PC-3 (cell line): Measurements from ENCODE around the gene TYR. TPM values are rescaled to one million over a fixed set of nuclear protein-coding genes. Genes with fewer than 3 reads are reported as not detected.
A peak's percentile ranks its signal among the peaks of the same experiment; 100 is the strongest.

Experiments used
- ATAC-seq: fragments of 200-7000 bp; cut with Tn5 transposase; 2 replicates; pipeline ENCODE4 v1.9.1; 2020; ENCODE audit warnings: mild to moderate bottlenecking, moderate library complexity
- BruUV-seq: library from RNA; stranded (reverse); fragments of 400-500 nt; replicated peaks from 2 replicates; lab custom pipeline; 2021; lab: Mats Ljungman, UMichigan
- CTCF ChIA-PET: fragments of 300-600 bp; sonication (Branson Sonifier 250); formaldehyde crosslinking; loops from one replicate; lab custom pipeline; 2022; ENCODE audit warnings: antibody characterized with exemption; lab: Charles Lee
- POLR2A ChIA-PET: fragments of 300-600 bp; sonication (Branson Sonifier 250); formaldehyde crosslinking; loops from one replicate; lab custom pipeline; 2022; ENCODE audit warnings: antibody characterized with exemption; ENCODE audit not compliant: unreplicated experiment; lab: Charles Lee
- DNase-seq: peaks from one replicate; pipeline ENCODE4 v3.0.0-alpha.2; 2015
- H2AFZ ChIP-seq: fragments of 300-600 bp; sonication (generic); 2 replicates; pipeline ENCODE4 v1.6.0; 2016; ENCODE audit warnings: antibody characterized with exemption, low read length
- H3F3A ChIP-seq: fragments of 300-600 bp; sonication (generic); one replicate; pipeline ENCODE4 v1.6.0; 2017; ENCODE audit warnings: antibody characterized with exemption, low read length, control low read depth, mild to moderate bottlenecking; ENCODE audit not compliant: unreplicated experiment
- H3K27ac ChIP-seq: fragments of 300-600 bp; sonication (generic); 2 replicates; pipeline ENCODE4 v1.5.1; 2016; ENCODE audit warnings: mild to moderate bottlenecking, low read length
- H3K27me3 ChIP-seq: fragments of 300-600 bp; sonication (generic); 2 replicates; pipeline ENCODE4 v1.6.1; 2016; ENCODE audit warnings: low read length, mixed read lengths
- H3K36me3 ChIP-seq: fragments of 300-600 bp; sonication (generic); 2 replicates; pipeline ENCODE4 v1.6.1; 2016; ENCODE audit warnings: low read depth, mixed run types, low read length, mixed read lengths
- H3K4me1 ChIP-seq: fragments of 300-600 bp; sonication (generic); 2 replicates; pipeline ENCODE4 v1.5.1; 2016; ENCODE audit warnings: low read length; ENCODE audit not compliant: insufficient read depth
- H3K4me2 ChIP-seq: fragments of 300-600 bp; sonication (generic); 2 replicates; pipeline ENCODE4 v1.6.0; 2016; ENCODE audit warnings: low read length
- H3K4me3 ChIP-seq: fragments of 300-600 bp; sonication (generic); 2 replicates; pipeline ENCODE4 v1.5.1; 2016; ENCODE audit warnings: mild to moderate bottlenecking, low read length, mixed read lengths
- H3K79me2 ChIP-seq: fragments of 300-600 bp; sonication (generic); 2 replicates; pipeline ENCODE4 v1.6.1; 2017; ENCODE audit warnings: low read length, mixed read lengths
- H3K9ac ChIP-seq: fragments of 300-600 bp; sonication (generic); 2 replicates; pipeline ENCODE4 v1.6.0; 2016; ENCODE audit warnings: mild to moderate bottlenecking, low read length
- H3K9me2 ChIP-seq: fragments of 300-600 bp; sonication (generic); replicated peaks from 2 replicates; pipeline ENCODE4 v1.6.1; 2016; ENCODE audit warnings: mixed run types, low read length, mixed read lengths
- H3K9me3 ChIP-seq: fragments of 300-600 bp; sonication (generic); 2 replicates; pipeline ENCODE4 v1.6.1; 2016; ENCODE audit warnings: low read length, mixed read lengths
- H4K20me1 ChIP-seq: fragments of 300-600 bp; sonication (generic); 2 replicates; pipeline ENCODE4 v1.6.1; 2016; ENCODE audit warnings: low read length, mixed read lengths
- EZH2 ChIP-seq: fragments of 300-600 bp; sonication (generic); IDR thresholded peaks from one replicate; pipeline ENCODE4 v1.6.1; 2017; ENCODE audit warnings: antibody characterized with exemption, mild to moderate bottlenecking, low read length; ENCODE audit not compliant: unreplicated experiment
- EZH2phosphoT487 ChIP-seq: fragments of 300-600 bp; sonication (generic); IDR thresholded peaks from 2 replicates; pipeline ENCODE4 v1.6.1; 2018; ENCODE audit warnings: mild to moderate bottlenecking, antibody characterized with exemption, low read length, borderline replicate concordance
- intact Hi-C: fragments of 100-400 bp; cut with micrococcal nuclease; formaldehyde crosslinking; loops from 2 replicates; pipeline ENCODE4 v1.9.0; 2023
- total RNA-seq: library from RNA; depleted of rRNA; stranded (reverse); fragments of >200 nt; gene quantifications from 2 replicates; pipeline ENCODE4 v1.2.3, GENCODE V29; 2014
- TF ChIP-seq, protein P1 (sequence below): fragments of 300-600 bp; sonication (generic); conservative IDR thresholded peaks from 2 replicates; pipeline ENCODE4 v1.5.1; 2017; ENCODE audit warnings: antibody characterized with exemption, low read depth, mild to moderate bottlenecking, low read length

Gene TYR
- total RNA-seq, 1 experiment from 2014 or later = not detected

- H3K4me1 ChIP-seq = no peaks in the 10 kb centered on the region
- H3K27me3 ChIP-seq = peaks cover 14% of the 10 kb centered on the region; the same call in 1 of the 2 replicates
- no peaks in the 10 kb centered on the region for H3K36me3 ChIP-seq
- H4K20me1 ChIP-seq = no peaks in the 10 kb centered on the region
- DNase-seq (no peak), ATAC-seq (no peak)
- intact Hi-C loops = no loop called here
- H3K9me2 ChIP-seq = no peaks in the 10 kb centered on the region
- no peak overlapping the region for H3K27ac ChIP-seq
- CTCF ChIA-PET = no interaction called here
- no TSS peak for BruUV-seq
- no peaks in the 10 kb centered on the region for H3K9me3 ChIP-seq
- TF ChIP-seq EZH2 (no peak), EZH2phosphoT487 (no peak)
- TF ChIP-seq, protein P1, sequence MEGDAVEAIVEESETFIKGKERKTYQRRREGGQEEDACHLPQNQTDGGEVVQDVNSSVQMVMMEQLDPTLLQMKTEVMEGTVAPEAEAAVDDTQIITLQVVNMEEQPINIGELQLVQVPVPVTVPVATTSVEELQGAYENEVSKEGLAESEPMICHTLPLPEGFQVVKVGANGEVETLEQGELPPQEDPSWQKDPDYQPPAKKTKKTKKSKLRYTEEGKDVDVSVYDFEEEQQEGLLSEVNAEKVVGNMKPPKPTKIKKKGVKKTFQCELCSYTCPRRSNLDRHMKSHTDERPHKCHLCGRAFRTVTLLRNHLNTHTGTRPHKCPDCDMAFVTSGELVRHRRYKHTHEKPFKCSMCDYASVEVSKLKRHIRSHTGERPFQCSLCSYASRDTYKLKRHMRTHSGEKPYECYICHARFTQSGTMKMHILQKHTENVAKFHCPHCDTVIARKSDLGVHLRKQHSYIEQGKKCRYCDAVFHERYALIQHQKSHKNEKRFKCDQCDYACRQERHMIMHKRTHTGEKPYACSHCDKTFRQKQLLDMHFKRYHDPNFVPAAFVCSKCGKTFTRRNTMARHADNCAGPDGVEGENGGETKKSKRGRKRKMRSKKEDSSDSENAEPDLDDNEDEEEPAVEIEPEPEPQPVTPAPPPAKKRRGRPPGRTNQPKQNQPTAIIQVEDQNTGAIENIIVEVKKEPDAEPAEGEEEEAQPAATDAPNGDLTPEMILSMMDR = no peak
- no peaks in the 10 kb centered on the region for H3F3A ChIP-seq
- peak overlapping the region; percentile 29; the same call in 1 of the 2 replicates for H2AFZ ChIP-seq
- H3K79me2 ChIP-seq = no peaks in the 10 kb centered on the region
- POLR2A ChIA-PET = no interaction called here
- no peak overlapping the region for H3K9ac ChIP-seq
- H3K4me2 ChIP-seq = peak overlapping the region; percentile 51
- H3K4me3 ChIP-seq = peak overlapping the region; percentile 26; the same call in 1 of the 2 replicates
These were observed 3.4 kb downstream of the TYR start for GRCh38 chr11:89181111-89181510.

DNA sequence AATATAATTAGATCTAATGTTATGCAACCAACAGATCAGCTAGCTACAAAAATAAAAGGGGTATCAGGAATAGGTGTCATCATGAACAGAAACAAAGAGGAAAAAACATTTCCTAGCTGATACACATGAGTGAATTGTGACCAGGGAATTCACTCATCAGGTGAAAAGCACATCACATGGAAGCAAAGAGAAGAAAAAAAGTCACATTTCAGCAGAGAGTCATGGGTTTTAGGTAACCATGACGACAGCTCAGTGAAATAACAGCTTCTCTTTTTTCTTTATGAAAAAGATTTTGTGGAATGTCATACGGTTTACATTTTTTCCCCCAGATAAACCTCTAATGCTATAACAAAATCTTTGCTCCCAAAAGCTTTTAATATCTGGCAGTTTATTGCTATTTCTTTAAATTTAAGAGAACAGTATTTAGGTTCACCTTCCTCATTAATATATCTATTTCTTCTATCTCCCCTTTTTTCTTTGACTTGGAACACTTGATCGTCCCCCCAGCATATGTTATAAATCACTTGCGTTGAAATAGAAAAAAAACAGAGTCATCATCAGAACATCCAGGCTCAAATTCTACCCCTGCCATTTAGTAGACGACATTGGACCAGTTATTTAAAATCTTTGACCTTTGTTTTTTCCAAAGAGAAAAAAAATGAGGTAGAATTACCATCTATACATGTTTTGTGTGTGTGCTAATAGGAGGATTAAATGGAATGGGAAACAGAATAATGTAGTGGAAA lies 5.3 kb downstream of the TYR start:
- peaks cover 13% of the 10 kb centered on the region; the same call in 1 of the 2 replicates for H3K27me3 ChIP-seq
- H3K9ac ChIP-seq = no peak overlapping the region
- no peak overlapping the region for H3K4me3 ChIP-seq
- no peaks in the 10 kb centered on the region for H3F3A ChIP-seq
- H3K9me3 ChIP-seq = no peaks in the 10 kb centered on the region
- no TSS peak for BruUV-seq
- H3K9me2 ChIP-seq = no peaks in the 10 kb centered on the region
- no peaks in the 10 kb centered on the region for H3K79me2 ChIP-seq
- ATAC-seq (no peak), DNase-seq (no peak)
- ChIA-PET POLR2A (no interaction called here), CTCF (no interaction called here)
- H4K20me1 ChIP-seq = no peaks in the 10 kb centered on the region
- H2AFZ ChIP-seq = no peak overlapping the region
- no peaks in the 10 kb centered on the region for H3K36me3 ChIP-seq
- TF ChIP-seq EZH2 (no peak), EZH2phosphoT487 (no peak)
- TF ChIP-seq, protein P1 = no peak
- intact Hi-C loops = no loop called here
- no peak overlapping the region for H3K4me2 ChIP-seq
- no peaks in the 10 kb centered on the region for H3K4me1 ChIP-seq
- no peak overlapping the region for H3K27ac ChIP-seq

DNA sequence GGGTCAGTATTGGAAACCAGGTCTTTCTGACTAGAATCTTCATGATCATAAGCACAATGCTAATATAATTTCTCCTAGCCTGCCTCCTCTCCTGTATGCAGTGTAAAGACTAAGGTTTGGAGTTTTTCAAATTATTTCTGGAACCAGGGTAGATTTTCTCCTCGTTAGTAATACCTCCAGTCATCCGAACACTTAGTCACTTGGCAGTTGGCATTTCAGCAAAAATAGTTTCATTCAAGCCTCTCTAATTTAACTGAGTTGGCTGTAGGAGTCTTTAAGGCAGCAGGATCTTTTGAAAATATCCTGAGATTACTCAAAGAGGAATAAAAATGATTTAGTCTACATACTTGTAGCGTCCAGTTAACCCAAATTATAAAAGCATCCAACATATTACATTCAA lies 6.3 kb downstream of the TYR start:
- BruUV-seq = no TSS peak
- ATAC-seq = no peak
- no peaks in the 10 kb centered on the region for H3K9me2 ChIP-seq
- H3K9ac ChIP-seq = no peak overlapping the region
- no peak overlapping the region for H3K27ac ChIP-seq
- no peak overlapping the region for H2AFZ ChIP-seq
- H3K9me3 ChIP-seq = no peaks in the 10 kb centered on the region
- H3K36me3 ChIP-seq = no peaks in the 10 kb centered on the region
- DNase-seq = peak; percentile 26
- no peaks in the 10 kb centered on the region for H3K4me1 ChIP-seq
- ChIA-PET POLR2A (no interaction called here), CTCF (no interaction called here)
- H3K79me2 ChIP-seq = no peaks in the 10 kb centered on the region
- no peak for TF ChIP-seq EZH2
- TF ChIP-seq, protein P1 = no peak
- no peak for TF ChIP-seq EZH2phosphoT487
- no peaks in the 10 kb centered on the region for H4K20me1 ChIP-seq
- intact Hi-C loops = no loop called here
- no peak overlapping the region for H3K4me3 ChIP-seq
- peaks cover 4% of the 10 kb centered on the region; the same call in 1 of the 2 replicates for H3K27me3 ChIP-seq
- no peak overlapping the region for H3K4me2 ChIP-seq
- no peaks in the 10 kb centered on the region for H3F3A ChIP-seq
